Breast epithelium (tissue), 4 donors: ENCODE data around the gene TNFRSF8. TPM values are rescaled to one million over a fixed set of nuclear protein-coding genes. Genes with fewer than 3 reads are reported as not detected.

Experiments used
- DNase-seq, 2 donors: peaks; one replicate each; pipeline ENCODE4 v3.0.0-alpha.2; 2019; ENCODE audit warnings: low spot score in 2 of 2
- H3K27ac ChIP-seq, 2 donors: fragments of 200-600 bp; sonication (generic) in 1 of 2; one replicate each; pipeline ENCODE4 v1.5.1; 2016 to 2019; ENCODE audit warnings: mild to moderate bottlenecking in 1 of 2
- H3K27me3 ChIP-seq, 2 donors: fragments of 200-600 bp; sonication (generic) in 1 of 2; one replicate each; pipeline versions ENCODE4 v1.5.1 to v1.6.0; 2017 to 2019; ENCODE audit warnings: control low read depth in 1 of 2, mild to moderate bottlenecking in 1 of 2
- H3K36me3 ChIP-seq: fragments of 200-600 bp; one replicate; pipeline ENCODE4 v1.5.1; 2019
- H3K4me1 ChIP-seq, 2 donors: fragments of 200-600 bp; sonication (generic); one replicate each; pipeline ENCODE4 v1.5.1; 2016 to 2019; ENCODE audit warnings: control low read depth in 1 of 2
- H3K4me3 ChIP-seq, 3 donors: fragments of 200-600 bp; sonication (generic); 1 replicate in 2 of 3; 2 replicates in 1 of 3; pipeline ENCODE4 v1.5.1; 2016 to 2019; ENCODE audit warnings: mild to moderate bottlenecking in 3 of 3, moderate library complexity in 2 of 3
- H3K9me3 ChIP-seq, 2 donors: fragments of 200-600 bp; sonication (generic) in 1 of 2; one replicate each; pipeline ENCODE4 v1.5.1; 2016 to 2019; ENCODE audit warnings: control low read depth in 1 of 2
- POLR2A ChIP-seq: fragments of 450-650 bp; IDR thresholded peaks from one replicate; pipeline ENCODE4 v1.6.1; 2016; ENCODE audit warnings: antibody characterized with exemption, mild to moderate bottlenecking, moderate library complexity
- POLR2AphosphoS5 ChIP-seq, 3 donors: sonication (generic); formaldehyde crosslinking; IDR thresholded peaks; one replicate each; pipeline ENCODE4 v1.6.1; 2017; ENCODE audit warnings: antibody characterized with exemption in 3 of 3
- intact Hi-C: fragments of 100-400 bp; cut with DNase I; formaldehyde crosslinking; loops from one replicate; pipeline ENCODE4 v1.15.1; 2023; ENCODE audit warnings: low total_unique reads
- total RNA-seq, 3 donors: library from RNA; depleted of rRNA; stranded (reverse); fragments of >200 nt; gene quantifications; one replicate each; pipeline ENCODE4 v1.1.0, GENCODE V29; 2016
- TF ChIP-seq, protein P1 (sequence below), 3 donors: fragments of 450-650 bp; IDR thresholded peaks; one replicate each; pipeline ENCODE4 v1.5.1; 2016 to 2017; ENCODE audit warnings: antibody characterized with exemption in 3 of 3, mild to moderate bottlenecking in 3 of 3, moderate library complexity in 3 of 3

Gene TNFRSF8
- total RNA-seq, 3 donors from 2014 or later, result 0.88 to 2.3 (median 1.6) TPM

DNA sequence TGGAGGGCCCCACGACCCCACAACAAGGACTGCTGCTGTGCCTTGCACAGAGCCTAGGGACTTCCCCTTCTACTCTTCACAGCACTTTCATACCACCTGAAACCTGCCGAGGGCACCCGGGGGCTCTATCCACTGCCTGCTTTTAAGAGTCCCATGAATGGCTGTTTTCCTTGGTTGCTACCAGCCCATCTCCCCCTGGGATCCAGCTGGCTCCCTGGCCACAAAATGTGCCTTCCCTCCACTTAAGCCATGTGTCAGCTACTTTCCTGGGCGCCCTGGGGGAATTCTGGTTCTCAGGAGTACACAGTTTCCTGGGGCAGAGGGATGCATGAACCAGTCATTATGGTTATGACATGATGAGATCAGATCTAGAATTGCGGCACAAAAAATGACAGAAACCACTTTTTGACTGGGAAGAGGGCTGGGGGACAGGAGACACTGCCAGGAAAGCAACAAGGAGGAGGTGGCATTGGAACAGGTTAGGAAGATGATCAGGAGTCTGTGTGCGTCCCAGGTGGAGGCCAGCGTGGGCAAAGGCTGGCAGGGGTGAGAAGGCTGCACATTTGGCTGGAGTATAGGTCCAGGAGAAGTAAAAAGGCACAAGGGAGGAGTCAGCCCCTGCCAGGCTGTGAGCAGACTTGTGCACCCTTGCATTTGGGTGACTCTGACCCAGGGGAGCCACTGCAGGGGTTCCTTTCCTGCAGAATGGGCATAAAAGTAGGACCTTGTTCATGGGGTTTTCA lies 3.2 kb upstream of the TNFRSF8 start:
- Histone ChIP-seq H3K4me1 (peaks cover 0 to 7% of the 10 kb centered on the region in 2 donors), H3K9me3 (no peaks in the 10 kb centered on the region), H3K36me3 (no peaks in the 10 kb centered on the region), H3K4me3 (no peak overlapping the region), H3K27ac (no peak overlapping the region), H3K27me3 (peaks cover 3 to 19% of the 10 kb centered on the region in 2 donors)
- no peak for DNase-seq
- TF ChIP-seq, protein P1, sequence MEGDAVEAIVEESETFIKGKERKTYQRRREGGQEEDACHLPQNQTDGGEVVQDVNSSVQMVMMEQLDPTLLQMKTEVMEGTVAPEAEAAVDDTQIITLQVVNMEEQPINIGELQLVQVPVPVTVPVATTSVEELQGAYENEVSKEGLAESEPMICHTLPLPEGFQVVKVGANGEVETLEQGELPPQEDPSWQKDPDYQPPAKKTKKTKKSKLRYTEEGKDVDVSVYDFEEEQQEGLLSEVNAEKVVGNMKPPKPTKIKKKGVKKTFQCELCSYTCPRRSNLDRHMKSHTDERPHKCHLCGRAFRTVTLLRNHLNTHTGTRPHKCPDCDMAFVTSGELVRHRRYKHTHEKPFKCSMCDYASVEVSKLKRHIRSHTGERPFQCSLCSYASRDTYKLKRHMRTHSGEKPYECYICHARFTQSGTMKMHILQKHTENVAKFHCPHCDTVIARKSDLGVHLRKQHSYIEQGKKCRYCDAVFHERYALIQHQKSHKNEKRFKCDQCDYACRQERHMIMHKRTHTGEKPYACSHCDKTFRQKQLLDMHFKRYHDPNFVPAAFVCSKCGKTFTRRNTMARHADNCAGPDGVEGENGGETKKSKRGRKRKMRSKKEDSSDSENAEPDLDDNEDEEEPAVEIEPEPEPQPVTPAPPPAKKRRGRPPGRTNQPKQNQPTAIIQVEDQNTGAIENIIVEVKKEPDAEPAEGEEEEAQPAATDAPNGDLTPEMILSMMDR (IDR thresholded peaks at IDR 0.05), result no peak
- TF ChIP-seq POLR2AphosphoS5 (IDR thresholded peaks at IDR 0.05) (no peak), POLR2A (no peak)
- intact Hi-C loops, result no loop called here

DNA sequence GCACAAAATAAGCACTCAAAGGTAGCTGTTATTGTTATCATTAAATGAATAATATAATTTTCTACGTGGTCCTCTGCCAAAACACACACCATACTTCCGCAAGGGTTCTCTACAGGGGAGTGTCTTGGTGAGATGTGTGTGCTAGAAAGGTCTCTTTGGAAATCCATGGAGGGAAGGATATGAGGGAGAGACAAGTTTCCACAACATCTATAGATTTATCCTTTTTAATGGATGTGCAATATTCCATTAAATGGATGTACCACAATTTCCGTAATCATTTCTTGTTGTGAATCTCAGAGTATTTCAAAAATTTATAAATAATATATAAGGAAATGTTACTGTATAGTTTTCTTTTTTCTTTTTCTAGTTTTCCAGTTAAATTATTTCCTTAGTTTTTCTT lies 2.6 kb upstream of the TNFRSF8 start:
- no peak overlapping the region for H3K27ac ChIP-seq
- intact Hi-C loops, result no loop called here
- no peak for TF ChIP-seq POLR2AphosphoS5 (IDR thresholded peaks at IDR 0.05)
- no peak for TF ChIP-seq POLR2A
- TF ChIP-seq, protein P1 (IDR thresholded peaks at IDR 0.05), result no peak
- no peak overlapping the region for H3K4me3 ChIP-seq
- DNase-seq, result no peak
- H3K36me3 ChIP-seq, result no peaks in the 10 kb centered on the region
- H3K27me3 ChIP-seq, result peaks cover 3 to 19% of the 10 kb centered on the region in 2 donors
- H3K9me3 ChIP-seq, result no peaks in the 10 kb centered on the region
- peaks cover 0 to 7% of the 10 kb centered on the region in 2 donors for H3K4me1 ChIP-seq

DNA sequence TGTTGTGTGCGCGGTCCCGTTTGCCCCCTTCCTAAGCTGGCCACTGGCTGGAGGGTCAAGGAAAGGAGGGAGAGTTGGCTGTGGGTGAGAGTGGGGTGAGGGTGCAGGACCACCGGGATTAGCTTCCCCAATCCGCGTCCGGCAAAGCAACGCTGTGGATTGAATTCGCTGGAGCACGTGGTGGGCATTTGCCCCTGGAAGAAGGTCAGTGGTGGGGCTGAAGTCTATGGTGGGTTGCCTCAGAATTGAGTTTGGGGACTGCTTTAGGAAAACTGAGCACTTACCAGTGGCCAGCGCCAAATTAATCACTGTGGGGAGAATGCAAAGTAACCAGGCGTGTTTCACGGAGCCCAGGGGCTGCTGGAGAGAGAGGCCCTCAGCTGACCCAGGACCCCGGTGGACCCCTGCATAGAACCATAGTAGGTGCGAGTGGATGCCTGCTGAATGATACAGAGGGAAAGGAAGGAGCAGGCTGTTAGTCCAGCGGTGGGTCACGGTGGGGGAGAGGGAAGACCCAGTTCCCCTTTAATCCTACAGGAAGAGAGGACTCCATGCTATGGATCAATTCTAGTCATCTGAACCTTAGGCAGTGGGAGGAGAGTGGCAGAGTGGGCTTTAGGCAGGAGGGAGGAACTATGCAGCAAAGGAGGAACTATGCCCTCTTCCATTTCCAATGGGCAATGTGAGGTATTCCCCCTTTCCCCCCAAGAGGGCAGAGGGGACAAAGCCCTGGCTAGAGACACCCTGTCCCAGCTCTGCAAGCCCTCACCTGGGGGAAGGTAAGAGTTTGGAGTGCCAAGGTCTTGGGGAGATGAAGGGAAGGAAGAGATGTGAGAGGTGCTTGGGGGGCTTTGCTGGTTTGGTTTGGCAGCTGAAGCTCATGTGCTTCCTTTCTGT lies 1.2 kb downstream of the TNFRSF8 start:
- H3K9me3 ChIP-seq, result no peaks in the 10 kb centered on the region
- intact Hi-C loops, result no loop called here
- H3K27me3 ChIP-seq, result peaks cover 3 to 39% of the 10 kb centered on the region in 2 donors
- TF ChIP-seq POLR2AphosphoS5 (IDR thresholded peaks at IDR 0.05), result no peak
- no peak for TF ChIP-seq POLR2A
- TF ChIP-seq, protein P1 (IDR thresholded peaks at IDR 0.05), result no peak
- no peak overlapping the region for H3K27ac ChIP-seq
- no peaks in the 10 kb centered on the region for H3K36me3 ChIP-seq
- no peak for DNase-seq
- peaks cover 0 to 7% of the 10 kb centered on the region in 2 donors for H3K4me1 ChIP-seq
- H3K4me3 ChIP-seq, result no peak overlapping the region

DNA sequence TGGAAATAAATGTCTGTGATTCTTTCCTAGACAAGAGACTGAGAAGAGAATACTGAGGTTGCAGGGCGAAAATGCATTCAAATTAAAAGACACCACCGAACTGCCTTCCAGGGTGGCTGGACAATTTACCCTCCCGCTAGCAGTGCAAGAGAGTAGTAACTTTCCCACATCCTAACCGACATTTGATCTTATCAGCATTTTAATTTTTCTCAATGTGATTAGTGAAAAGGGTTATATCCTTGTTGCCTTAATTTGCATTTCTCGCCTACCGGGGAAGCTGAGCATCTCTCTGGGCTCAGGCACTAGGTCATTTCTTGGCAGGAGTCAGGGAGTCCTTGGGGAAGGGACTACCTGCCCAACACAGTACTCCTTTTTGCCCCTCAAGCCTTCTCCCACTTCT lies 2.8 kb downstream of the TNFRSF8 start:
- no peak for DNase-seq
- Histone ChIP-seq H3K27me3 (peaks cover 3 to 39% of the 10 kb centered on the region in 2 donors), H3K27ac (no peak overlapping the region)

More for the DNA sequence above, 2.8 kb downstream of the TNFRSF8 start:
- intact Hi-C loops, result loop anchor here (2.0 kb wide), 1 partner anchor 51 kb away; no protein-coding TSS in a partner anchor
- H3K4me3 ChIP-seq, result no peak overlapping the region
- H3K36me3 ChIP-seq, result no peaks in the 10 kb centered on the region
- H3K4me1 ChIP-seq, result peaks cover 0 to 7% of the 10 kb centered on the region in 2 donors
- H3K9me3 ChIP-seq, result no peaks in the 10 kb centered on the region
- TF ChIP-seq POLR2A (no peak), POLR2AphosphoS5 (IDR thresholded peaks at IDR 0.05) (no peak)
- TF ChIP-seq, protein P1 (IDR thresholded peaks at IDR 0.05), result no peak
